DOHH2 (cell line): ENCODE data around the gene STAT5B.

Source experiments
- H3F3A ChIP-seq: fragments of 200-600 bp; sonication (generic), shearing (Covaris generic); 2 replicates; pipeline ENCODE4 v1.6.0; 2016; ENCODE audit warnings: antibody characterized with exemption, mild to moderate bottlenecking; ENCODE audit not compliant: control insufficient read depth, insufficient read depth
- H3K27ac ChIP-seq: fragments of 200-600 bp; sonication (generic); 2 replicates; pipeline ENCODE4 v1.5.1; 2014; ENCODE audit warnings: low read depth, mild to moderate bottlenecking, low read length, moderate library complexity
- H3K27me3 ChIP-seq: fragments of 200-600 bp; sonication (generic); 2 replicates; pipeline ENCODE4 v1.6.1; 2014; ENCODE audit warnings: mild to moderate bottlenecking, low read length, mixed read lengths; ENCODE audit not compliant: control insufficient read depth
- H3K36me3 ChIP-seq: fragments of 200-600 bp; sonication (generic); 2 replicates; pipeline ENCODE4 v1.6.1; 2014; ENCODE audit warnings: mild to moderate bottlenecking, low read length, moderate library complexity, mixed read lengths; ENCODE audit not compliant: control insufficient read depth
- H3K4me1 ChIP-seq: fragments of 200-600 bp; sonication (generic); 2 replicates; pipeline ENCODE4 v1.6.1; 2014; ENCODE audit warnings: mild to moderate bottlenecking, low read length, mixed read lengths; ENCODE audit not compliant: control insufficient read depth
- H3K4me2 ChIP-seq: fragments of 200-600 bp; sonication (generic); 2 replicates; pipeline ENCODE4 v1.6.0; 2014; ENCODE audit warnings: mild to moderate bottlenecking, low read length, moderate library complexity
- H3K4me3 ChIP-seq: fragments of 200-600 bp; sonication (generic); 2 replicates; pipeline ENCODE4 v1.5.1; 2014; ENCODE audit warnings: mild to moderate bottlenecking, low read length, mixed read lengths
- H3K79me2 ChIP-seq: fragments of 200-600 bp; sonication (generic); 2 replicates; pipeline ENCODE4 v1.6.1; 2014; ENCODE audit warnings: mild to moderate bottlenecking, low read length, mixed read lengths; ENCODE audit not compliant: control insufficient read depth
- H3K9me2 ChIP-seq: fragments of 200-600 bp; sonication (generic); replicated peaks from 2 replicates; pipeline ENCODE4 v1.6.1; 2014; ENCODE audit warnings: mild to moderate bottlenecking, low read length, mixed read lengths; ENCODE audit not compliant: control insufficient read depth
- H3K9me3 ChIP-seq: fragments of 200-600 bp; sonication (generic); 2 replicates; pipeline ENCODE4 v1.6.1; 2014; ENCODE audit warnings: antibody characterized with exemption, low read length, mixed read lengths; ENCODE audit not compliant: control insufficient read depth, insufficient read depth
- H4K20me1 ChIP-seq: fragments of 200-600 bp; sonication (generic); 2 replicates; pipeline ENCODE4 v1.6.0; 2014; ENCODE audit warnings: low read depth, mild to moderate bottlenecking, antibody characterized with exemption, low read length, moderate library complexity; ENCODE audit not compliant: control insufficient read depth, insufficient read depth
- EZH2phosphoT487 ChIP-seq: fragments of 200-600 bp; sonication (generic); IDR thresholded peaks from 2 replicates; pipeline ENCODE4 v1.6.1; 2017; ENCODE audit warnings: borderline replicate concordance, mild to moderate bottlenecking, antibody characterized with exemption, low read length, moderate library complexity, mixed read lengths
- TF ChIP-seq, protein P1 (sequence below): fragments of 200-600 bp; sonication (generic); IDR thresholded peaks from one replicate; pipeline ENCODE4 v1.5.1; 2014; ENCODE audit warnings: antibody characterized with exemption, mild to moderate bottlenecking, low read depth, low read length; ENCODE audit not compliant: poor library complexity, severe bottlenecking

Gene STAT5B

DNA sequence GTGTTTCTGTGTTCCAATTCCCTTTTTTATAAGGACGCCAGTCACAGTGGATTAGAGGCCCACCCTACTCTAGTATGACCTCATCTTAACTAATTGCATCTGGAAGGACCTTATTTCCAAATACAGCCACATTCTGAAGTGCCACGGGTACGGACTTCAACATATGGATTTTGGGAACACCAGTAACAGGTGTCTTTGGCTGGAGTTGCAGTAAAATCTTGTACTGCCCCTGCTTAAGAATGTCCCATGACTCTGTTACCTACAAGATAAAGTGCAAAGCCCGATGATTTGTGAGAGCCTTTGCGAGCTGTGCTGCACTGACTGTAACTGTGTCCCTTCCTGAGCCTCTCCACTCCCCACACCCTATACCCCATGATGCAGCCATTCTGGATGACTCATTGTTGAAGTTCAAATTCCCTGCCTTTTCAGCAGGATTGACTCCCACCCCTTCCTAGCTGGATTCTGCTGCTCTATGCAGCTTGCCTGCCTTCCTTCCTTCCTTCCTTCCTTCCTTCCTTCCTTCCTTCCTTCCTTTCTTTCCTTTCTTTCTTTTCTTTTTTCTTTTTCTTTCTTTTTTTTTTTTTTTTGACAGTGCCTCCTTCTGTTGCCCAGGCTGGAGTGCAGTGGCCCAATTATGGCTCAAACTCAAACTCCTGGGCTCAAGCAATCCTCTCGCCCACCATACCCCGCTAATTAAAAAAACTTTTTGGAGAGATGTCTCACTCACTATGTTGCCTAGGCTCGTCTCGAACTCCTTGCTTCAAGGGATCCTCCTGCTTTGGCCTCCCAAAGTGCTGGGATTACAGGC lies 93.1 kb downstream of the STAT5B start:
- H3K9me3 ChIP-seq, result no peaks in the 10 kb centered on the region
- no peak for TF ChIP-seq EZH2phosphoT487
- TF ChIP-seq, protein P1, sequence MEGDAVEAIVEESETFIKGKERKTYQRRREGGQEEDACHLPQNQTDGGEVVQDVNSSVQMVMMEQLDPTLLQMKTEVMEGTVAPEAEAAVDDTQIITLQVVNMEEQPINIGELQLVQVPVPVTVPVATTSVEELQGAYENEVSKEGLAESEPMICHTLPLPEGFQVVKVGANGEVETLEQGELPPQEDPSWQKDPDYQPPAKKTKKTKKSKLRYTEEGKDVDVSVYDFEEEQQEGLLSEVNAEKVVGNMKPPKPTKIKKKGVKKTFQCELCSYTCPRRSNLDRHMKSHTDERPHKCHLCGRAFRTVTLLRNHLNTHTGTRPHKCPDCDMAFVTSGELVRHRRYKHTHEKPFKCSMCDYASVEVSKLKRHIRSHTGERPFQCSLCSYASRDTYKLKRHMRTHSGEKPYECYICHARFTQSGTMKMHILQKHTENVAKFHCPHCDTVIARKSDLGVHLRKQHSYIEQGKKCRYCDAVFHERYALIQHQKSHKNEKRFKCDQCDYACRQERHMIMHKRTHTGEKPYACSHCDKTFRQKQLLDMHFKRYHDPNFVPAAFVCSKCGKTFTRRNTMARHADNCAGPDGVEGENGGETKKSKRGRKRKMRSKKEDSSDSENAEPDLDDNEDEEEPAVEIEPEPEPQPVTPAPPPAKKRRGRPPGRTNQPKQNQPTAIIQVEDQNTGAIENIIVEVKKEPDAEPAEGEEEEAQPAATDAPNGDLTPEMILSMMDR, result no peak
- peak overlapping the region; percentile 87 for H3K4me3 ChIP-seq
- H3K79me2 ChIP-seq, result no peaks in the 10 kb centered on the region
- no peaks in the 10 kb centered on the region for H3K36me3 ChIP-seq
- peak overlapping the region; percentile 7; the same call in 1 of the 2 replicates for H3K27ac ChIP-seq
- no peaks in the 10 kb centered on the region for H3K9me2 ChIP-seq
- H3K4me2 ChIP-seq, result peak overlapping the region; percentile 92
- H3F3A ChIP-seq, result peaks cover 8% of the 10 kb centered on the region; the same call in 1 of the 2 replicates
- no peaks in the 10 kb centered on the region for H4K20me1 ChIP-seq
- peaks cover 19% of the 10 kb centered on the region for H3K27me3 ChIP-seq
- peaks cover 59% of the 10 kb centered on the region for H3K4me1 ChIP-seq

DNA sequence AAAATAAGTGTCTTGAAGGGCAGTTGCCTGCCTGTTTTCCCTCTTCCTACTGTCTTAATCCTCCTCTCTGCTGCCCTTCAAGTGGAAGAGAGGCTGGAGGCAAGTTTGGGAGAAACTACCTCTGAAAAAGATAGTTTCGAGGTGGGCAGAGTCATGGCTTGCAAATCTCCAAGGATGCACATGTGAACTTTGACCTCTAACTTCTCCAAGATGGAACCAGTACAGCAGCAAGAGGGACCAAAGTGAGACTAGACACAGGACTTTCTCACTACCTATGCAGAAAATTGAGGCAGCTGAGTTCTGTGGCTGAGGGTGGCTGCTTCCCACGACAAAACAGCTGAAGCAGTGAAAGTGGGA lies 94.4 kb downstream of the STAT5B start:
- peak overlapping the region; percentile 75 for H3K4me2 ChIP-seq
- H3K9me3 ChIP-seq, result no peaks in the 10 kb centered on the region
- peaks cover 62% of the 10 kb centered on the region for H3K4me1 ChIP-seq
- peaks cover 8% of the 10 kb centered on the region; the same call in 1 of the 2 replicates for H3F3A ChIP-seq
- peaks cover 19% of the 10 kb centered on the region for H3K27me3 ChIP-seq
- H3K36me3 ChIP-seq, result no peaks in the 10 kb centered on the region
- H3K79me2 ChIP-seq, result no peaks in the 10 kb centered on the region
- H4K20me1 ChIP-seq, result no peaks in the 10 kb centered on the region
- peak overlapping the region; percentile 70 for H3K4me3 ChIP-seq
- H3K9me2 ChIP-seq, result no peaks in the 10 kb centered on the region
- TF ChIP-seq, protein P1, result no peak
- no peak for TF ChIP-seq EZH2phosphoT487
- H3K27ac ChIP-seq, result no peak overlapping the region

DNA sequence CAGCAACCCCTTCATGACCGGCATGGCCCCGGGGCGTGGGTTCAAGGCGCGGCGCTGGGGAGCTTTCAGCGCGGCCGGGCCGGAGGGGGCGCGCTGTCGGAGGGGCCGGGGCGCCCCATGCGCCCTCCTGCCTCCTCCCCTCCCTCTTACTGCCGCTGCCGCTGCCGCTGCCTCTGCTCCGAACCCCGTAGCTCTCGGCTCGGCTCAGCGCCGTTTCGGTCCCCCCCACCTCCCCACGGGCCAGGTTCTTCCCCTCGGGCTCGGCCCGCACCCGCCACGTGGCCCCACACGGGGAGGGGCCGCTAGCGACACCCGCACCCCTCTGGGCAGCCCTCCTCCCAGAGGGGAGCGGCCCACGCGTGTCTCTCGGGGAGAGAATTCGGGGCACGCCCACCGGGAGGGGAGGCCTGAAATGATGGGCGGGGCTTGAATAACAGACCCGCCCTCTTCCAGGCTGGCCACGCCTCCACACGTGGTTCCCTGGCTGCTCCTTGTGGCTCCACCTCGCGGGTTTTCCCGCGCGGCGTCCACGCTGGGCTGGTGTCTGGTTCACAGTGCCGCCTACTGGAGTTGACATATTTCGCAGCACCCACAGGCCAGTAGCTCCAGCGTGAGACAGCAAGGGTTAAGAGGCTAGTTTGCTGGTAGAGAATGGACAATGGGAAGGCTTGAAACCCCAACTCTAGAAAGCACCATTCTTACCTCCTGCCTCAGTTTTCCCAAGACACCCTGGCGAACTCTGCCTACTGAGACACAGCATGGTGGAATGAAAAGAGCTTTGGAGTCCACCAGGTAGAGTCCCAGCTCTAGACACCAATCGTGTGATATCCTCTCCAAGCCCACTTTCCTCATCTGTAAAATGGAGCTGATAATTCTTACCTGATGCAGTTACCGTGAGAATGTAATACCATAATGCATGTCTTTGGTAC lies 95.0 kb downstream of the STAT5B start, which contains the start of gene KCNH4:
Gene KCNH4, minus strand, starts transcription at position 221 of the 929 bp plus-strand sequence. Its CDS starts 197 bp downstream, at position 24.
- peaks cover 8% of the 10 kb centered on the region; the same call in 1 of the 2 replicates for H3F3A ChIP-seq
- H3K4me3 ChIP-seq, result peak within 1 kb of the TSS; percentile 70
- peaks cover 62% of the 10 kb centered on the region for H3K4me1 ChIP-seq
- no peaks in the 10 kb centered on the region for H4K20me1 ChIP-seq
- H3K9me2 ChIP-seq, result no peaks in the 10 kb centered on the region
- H3K27ac ChIP-seq, result no peak within 1 kb of the TSS
- H3K36me3 ChIP-seq, result no peaks in the 10 kb centered on the region
- no peak for TF ChIP-seq EZH2phosphoT487
- TF ChIP-seq, protein P1, result peak; percentile 93
- peaks cover 19% of the 10 kb centered on the region for H3K27me3 ChIP-seq
- no peaks in the 10 kb centered on the region for H3K9me3 ChIP-seq
- H3K4me2 ChIP-seq, result peak within 1 kb of the TSS; percentile 75
- H3K79me2 ChIP-seq, result no peaks in the 10 kb centered on the region
